ENCODE measurements around the gene FXYD1. TPM values are rescaled to one million over a fixed set of nuclear protein-coding genes. Genes with fewer than 3 reads are reported as not detected.

Gene FXYD1
- total RNA-seq, 1 donor from 2014 or later = 67.6 TPM

DNA sequence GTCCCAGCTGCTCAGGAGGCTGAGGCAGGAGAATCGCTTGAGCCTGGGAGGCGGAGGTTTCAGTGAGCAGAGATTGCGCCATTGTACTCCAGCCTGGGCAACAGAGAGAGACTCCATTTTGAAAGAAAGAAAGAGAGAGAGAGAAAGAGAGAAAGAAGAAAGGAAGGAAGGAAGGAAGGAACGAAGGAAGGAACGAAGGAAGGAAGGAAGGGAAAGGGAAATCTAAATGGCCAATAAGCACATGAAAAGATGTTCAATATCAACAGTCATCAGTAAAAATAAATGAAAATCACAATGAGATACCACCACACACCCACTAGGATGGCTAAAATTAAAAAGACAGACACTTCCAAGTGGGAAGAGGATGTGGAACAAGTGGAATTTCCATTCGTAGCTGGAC lies 35.6 kb downstream of the FXYD1 start:
- Histone ChIP-seq H3K36me3 (no peaks in the 10 kb centered on the region), H3K9me3 (no peaks in the 10 kb centered on the region), H3K4me1 (peaks cover 11% of the 10 kb centered on the region), H3K27ac (no peak overlapping the region), H3K27me3 (no peaks in the 10 kb centered on the region), H3K4me3 (no peak overlapping the region)
- ATAC-seq (no peak), DNase-seq (peak; percentile 12)
- TF ChIP-seq CTCF (IDR thresholded peaks at IDR 0.05) = no peak
- intact Hi-C loops (cut with DNase I) = no loop called here

GRCh38 chr19:35176181-35176570 lies 37.6 kb downstream of the FXYD1 start:
- intact Hi-C loops (cut with DNase I) = no loop called here
- Histone ChIP-seq H3K4me3 (no peak overlapping the region), H3K27me3 (no peaks in the 10 kb centered on the region), H3K9me3 (no peaks in the 10 kb centered on the region), H3K27ac (no peak overlapping the region), H3K4me1 (peaks cover 8% of the 10 kb centered on the region), H3K36me3 (no peaks in the 10 kb centered on the region)
- DNase-seq = no peak
- TF ChIP-seq CTCF (IDR thresholded peaks at IDR 0.05) = no peak
- no peak for ATAC-seq

- H3K36me3 ChIP-seq = no peaks in the 10 kb centered on the region
- intact Hi-C loops (cut with DNase I) = no loop called here
- H3K4me1 ChIP-seq = no peaks in the 10 kb centered on the region
- ATAC-seq (no peak), DNase-seq (no peak)
- H3K27me3 ChIP-seq = no peaks in the 10 kb centered on the region
- H3K4me3 ChIP-seq = no peak overlapping the region
- TF ChIP-seq CTCF (IDR thresholded peaks at IDR 0.05) = no peak
- H3K9me3 ChIP-seq = no peaks in the 10 kb centered on the region
- H3K27ac ChIP-seq = no peak overlapping the region
Measured at GRCh38 chr19:35177377-35178274, 39.0 kb downstream of the FXYD1 start.

- H3K27me3 ChIP-seq = no peaks in the 10 kb centered on the region
- DNase-seq (peak; percentile 15), ATAC-seq (peak; percentile 17)
- H3K4me3 ChIP-seq = no peak overlapping the region
- H3K36me3 ChIP-seq = no peaks in the 10 kb centered on the region
- intact Hi-C loops (cut with DNase I) = no loop called here
- no peaks in the 10 kb centered on the region for H3K9me3 ChIP-seq
- H3K27ac ChIP-seq = no peak overlapping the region
- no peak for TF ChIP-seq CTCF (IDR thresholded peaks at IDR 0.05)
- no peaks in the 10 kb centered on the region for H3K4me1 ChIP-seq
Measured at GRCh38 chr19:35178701-35179100, 40.1 kb downstream of the FXYD1 start.

DNA sequence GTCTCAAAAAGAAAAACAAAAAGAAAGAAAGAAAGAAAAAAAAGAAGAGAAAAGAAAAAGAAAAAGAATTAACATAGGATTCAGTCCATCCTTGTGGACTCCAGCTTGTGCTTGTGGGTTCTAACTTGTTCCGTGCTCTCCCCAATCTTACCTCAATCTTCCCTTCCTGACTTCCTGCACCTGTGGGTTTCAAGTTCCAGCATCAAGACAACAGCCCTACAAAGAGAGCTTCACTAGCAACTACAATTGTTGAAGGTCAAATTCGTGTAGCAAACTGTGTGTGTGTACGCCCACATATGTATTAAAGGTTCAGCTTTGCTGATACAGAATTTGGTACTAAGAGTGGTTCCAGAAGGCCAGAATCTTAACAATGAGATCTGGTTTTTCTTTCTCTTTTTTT lies 41.2 kb downstream of the FXYD1 start:
- no peak overlapping the region for H3K4me3 ChIP-seq
- no peaks in the 10 kb centered on the region for H3K4me1 ChIP-seq
- H3K36me3 ChIP-seq = no peaks in the 10 kb centered on the region
- ATAC-seq (no peak), DNase-seq (no peak)
- no peaks in the 10 kb centered on the region for H3K9me3 ChIP-seq
- TF ChIP-seq CTCF (IDR thresholded peaks at IDR 0.05) = no peak
- intact Hi-C loops (cut with DNase I) = no loop called here
- no peaks in the 10 kb centered on the region for H3K27me3 ChIP-seq
- no peak overlapping the region for H3K27ac ChIP-seq

All from upper lobe of right lung (tissue), 1 donor.